Fibroblast of skin of back (primary cell): Measurements from ENCODE around the gene HHIP.

Experiments used
- DNase-seq: peaks from one replicate; pipeline ENCODE4 v3.0.0-alpha.2; 2013

Gene HHIP

DNA sequence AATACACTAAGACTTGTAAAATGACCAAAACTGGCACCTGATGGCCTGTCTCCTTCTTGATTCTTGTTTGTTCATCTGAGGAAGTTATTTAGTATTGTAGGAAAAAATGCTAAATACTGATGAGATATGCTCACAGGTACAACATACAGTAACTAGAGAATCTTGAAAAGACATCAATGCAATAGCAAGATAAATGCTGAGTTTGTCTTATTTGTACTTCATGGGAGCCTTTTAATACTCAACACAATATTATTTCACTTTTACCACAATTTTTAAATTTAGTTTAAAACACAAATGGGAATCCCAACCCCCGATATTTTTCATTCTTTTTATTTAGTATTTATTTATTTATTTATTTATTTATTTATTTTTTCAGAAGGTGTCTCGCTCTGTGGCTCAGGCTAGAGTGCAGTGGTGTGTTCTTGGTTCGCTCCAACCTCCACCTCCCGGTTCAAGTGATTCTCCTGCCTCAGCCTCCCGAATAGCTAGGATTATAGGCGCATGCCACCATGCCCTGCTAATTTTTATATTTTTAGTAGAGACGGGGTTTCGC, 12.1 kb downstream of the HHIP start:
- no peak for DNase-seq

DNA sequence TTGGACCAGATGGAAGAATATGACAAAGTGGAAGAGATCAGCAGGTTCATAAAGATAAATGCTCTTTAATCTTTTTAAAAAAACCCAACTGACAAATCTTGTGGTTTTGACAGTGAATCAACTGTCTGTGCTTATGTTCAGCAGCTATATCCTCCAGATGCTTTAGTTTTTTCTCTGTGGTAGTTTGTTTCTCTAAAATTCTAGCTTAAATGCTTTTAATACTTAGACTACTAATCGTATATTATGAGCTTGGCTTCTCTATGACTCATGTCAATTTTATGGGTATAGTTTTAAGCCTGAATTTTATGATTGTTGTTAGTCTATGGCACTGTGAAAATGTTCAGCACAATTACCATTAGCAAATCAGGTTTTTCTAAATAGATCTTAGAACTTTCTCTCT, 12.9 kb downstream of the HHIP start:
- DNase-seq = peak; percentile 74

DNA sequence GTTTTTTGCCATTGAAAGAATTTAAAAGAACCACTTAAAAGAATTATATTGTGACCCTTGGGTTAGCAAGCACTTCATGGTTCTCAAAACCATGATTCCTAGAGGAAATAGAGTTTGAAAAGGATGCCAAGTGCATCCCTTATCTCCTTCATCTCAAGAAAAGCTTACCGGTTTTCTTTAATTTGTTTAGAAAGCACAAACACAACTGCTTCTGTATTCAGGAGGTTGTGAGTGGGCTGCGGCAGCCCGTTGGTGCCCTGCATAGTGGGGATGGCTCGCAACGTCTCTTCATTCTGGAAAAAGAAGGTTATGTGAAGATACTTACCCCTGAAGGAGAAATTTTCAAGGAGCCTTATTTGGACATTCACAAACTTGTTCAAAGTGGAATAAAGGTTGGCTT, 13.5 kb downstream of the HHIP start:
- DNase-seq = no peak

DNA sequence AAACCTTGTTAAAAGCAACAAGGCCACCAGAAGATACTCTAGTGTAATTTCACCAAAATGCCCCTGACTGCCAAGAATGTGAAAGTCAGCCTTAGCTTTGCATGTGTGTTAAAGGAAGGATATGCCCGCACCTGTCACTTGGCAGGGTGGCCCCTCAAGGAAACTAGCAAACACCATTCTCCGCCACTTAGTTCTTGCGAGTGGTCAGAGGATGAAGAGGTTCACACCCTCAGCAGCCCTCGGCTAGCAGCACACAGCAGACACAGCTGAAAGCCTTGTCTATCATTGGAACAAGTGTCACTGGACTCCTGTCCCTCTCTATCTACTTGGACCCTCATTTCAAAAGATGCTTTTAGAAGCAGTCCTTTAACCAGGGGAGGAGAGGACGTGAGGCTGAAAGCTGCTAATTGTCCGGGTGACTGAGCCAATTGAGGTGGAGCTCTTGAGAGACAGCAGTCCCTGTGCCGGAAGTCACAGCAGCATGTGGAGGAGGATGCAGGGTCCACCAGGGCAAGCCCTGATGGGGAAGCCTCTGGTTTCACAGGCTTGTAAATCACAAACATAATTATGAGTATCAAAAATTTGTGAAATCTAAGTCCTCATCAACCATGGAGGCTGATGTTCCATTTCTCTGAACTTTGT, 18.0 kb downstream of the HHIP start:
- no peak for DNase-seq

DNA sequence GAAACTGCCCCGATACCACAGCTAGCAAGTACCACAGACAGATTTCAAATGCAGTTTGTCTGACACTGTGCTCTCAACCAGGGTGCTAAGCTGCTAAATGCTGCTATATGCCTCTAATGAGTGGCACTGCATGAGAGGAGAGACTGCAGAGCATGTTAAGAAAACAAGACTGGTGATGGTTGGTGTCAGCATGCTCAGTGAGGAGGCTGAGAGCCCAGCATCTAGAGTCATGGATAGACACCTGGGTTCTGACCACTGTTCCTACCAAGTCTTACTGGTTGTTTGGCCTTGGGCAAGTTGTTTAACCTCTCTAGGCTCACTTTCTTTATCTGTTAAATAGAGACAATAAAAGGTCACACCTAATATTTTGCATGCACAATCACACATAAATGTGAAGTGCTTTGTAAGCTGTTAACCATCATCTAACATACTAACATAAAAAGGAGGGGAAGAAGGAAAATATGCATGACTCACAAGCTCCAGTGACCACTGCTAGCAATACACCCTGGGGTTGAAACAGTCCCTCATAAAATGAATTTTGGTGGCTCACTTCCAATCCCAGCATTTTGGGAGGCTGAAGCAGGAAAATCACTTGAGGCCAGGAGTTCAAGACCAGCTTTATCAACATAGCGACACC, 20.7 kb downstream of the HHIP start:
- DNase-seq = peak; percentile 83

DNA sequence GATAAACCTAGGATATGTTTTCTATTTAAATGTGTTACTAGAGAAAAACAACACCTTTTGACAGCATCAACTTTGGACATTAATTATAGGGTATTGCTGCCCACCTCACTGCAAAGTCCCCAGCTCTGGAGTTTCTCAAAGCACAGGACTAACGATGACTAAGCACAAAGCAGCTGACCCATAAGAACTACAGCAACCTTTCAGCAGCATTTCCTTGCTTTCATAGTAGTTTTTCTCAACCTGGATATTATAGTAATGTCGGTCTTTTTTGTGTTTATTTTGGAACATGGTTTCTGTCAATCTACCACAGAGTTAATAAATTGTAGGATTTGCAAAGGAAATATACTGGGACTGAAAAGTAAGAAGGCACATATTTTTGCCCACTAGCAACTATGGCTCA, 21.5 kb downstream of the HHIP start:
- DNase-seq = no peak

DNA sequence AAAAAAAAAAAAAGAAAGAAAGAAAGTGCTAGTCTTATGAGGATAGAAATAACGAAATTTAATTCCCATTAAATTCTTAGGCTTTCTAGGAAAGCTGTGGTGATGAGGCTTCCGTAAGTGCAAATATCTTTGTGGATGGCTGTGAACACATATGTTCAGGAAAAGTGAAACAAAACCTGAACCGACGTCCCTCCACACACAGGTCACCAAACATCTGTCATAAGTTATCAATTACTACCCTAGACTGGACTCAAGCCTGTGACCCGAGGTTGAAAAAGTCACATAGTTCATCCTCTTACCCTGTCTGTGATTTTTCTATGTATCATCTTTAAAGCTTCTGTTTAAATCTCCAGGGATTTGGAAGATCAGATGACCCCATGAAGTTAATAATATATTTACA, 24.8 kb downstream of the HHIP start:
- DNase-seq = no peak

DNA sequence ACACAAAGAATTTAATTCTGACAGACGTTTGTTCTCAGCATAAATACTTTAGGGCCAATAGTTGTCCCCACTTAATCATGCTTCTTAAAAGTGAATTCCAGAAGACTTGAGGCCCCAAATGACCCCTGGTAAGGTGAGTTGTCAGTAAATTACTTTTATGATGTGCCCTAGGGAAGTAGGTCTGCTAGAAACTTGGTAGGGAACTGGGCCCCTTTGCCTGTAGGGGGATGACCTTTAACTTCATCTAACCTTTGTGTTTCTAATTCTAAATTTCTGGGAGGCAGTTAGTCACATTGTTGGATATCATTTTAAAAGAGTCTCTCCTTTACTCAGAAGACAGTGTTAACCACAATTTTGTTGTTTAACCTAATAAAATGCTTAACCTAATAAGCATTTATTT, 28.8 kb downstream of the HHIP start:
- DNase-seq = no peak

DNA sequence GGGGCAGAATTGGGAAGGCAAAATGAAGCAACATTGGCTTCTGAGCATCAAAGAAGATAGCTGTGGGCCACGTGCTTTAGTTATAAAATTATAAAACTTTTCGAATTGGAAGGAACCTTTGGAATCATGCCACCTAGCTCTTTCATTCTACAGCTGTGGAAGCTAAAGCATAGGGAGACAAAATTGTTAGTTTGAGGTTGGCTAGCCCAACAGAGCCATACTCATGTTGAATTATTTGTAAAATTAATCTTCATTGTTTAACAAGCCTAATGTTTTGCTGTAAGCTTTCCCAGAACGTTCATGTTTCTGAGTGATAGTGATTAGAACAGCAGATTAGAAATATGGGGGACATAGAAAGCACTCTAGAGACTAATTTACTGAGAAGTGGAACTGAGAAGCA, 35.9 kb downstream of the HHIP start:
- no peak for DNase-seq

DNA sequence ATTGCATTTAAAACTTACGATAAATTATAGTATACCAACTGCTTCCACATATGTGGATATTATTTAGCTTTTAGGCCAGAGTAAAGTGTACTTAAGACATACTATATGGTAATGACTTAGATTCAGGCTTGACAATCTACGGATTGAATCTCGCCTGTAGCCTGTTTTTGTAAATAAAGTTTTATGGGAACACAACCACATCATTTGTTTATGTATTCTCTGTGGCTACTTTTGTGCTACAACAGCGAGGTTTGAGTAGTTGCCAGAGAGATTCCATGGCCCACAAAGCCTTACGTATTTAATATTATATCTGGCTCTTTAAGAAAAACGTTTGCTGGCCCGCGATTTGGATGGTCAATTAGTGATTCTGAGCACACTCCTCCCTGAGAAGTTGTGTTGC, 37.6 kb downstream of the HHIP start:
- no peak for DNase-seq

DNA sequence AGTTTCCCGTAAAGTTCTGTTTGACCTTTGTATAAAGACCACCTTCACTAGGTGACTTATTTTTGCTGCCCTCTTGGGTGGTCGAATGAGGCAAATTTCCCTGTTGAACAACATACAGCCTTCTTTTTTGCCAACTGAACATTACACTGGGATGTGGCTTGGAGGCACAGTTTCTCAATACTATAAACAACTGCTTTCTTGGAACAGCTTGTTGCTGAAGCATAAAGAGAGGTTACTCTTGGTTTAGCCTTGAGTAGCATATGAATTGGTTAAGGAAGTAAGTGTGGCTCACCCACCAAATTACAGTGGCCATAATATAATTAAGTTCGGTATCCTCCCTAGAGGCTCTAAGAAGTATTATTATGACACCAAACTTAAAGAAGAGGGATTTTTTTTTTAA, 40.0 kb downstream of the HHIP start:
- DNase-seq = no peak

DNA sequence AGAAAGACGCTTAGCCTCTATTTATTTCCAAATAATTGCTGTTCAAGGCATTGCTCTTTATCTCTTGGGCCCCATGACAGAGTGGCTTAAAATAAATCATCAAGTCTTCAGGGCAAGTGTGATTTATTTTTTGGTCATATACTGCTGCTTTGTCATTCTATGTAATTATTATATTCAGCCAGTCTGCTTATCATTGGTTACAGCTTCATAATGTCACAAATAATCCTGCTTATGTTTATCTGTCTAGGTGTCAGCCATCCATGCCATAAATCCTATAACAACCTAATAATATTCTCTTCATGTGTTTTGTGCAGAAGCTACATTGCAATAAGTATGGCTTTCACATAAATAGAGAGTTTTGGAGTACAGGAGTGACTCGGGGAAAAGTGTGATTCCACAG, 41.0 kb downstream of the HHIP start:
- DNase-seq = no peak

DNA sequence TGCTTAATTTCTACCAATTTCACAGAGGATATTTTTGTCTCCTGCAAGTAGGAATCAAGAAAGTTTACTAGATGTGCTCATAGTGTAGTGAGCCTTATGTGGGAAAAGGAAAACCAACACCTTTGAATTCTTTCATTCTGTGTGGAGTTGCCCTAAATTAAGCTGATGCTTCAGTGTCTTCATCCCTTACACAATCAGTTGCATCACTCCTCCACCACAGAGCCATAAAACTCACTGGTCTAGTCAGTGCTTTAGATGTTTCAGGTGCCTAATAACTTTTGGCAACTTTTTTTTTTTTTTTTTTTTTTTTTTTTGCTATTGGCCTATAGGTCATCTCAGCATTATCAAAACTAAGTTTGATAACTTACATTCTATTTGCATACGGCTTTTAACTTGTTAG, 41.5 kb downstream of the HHIP start:
- no peak for DNase-seq

DNA sequence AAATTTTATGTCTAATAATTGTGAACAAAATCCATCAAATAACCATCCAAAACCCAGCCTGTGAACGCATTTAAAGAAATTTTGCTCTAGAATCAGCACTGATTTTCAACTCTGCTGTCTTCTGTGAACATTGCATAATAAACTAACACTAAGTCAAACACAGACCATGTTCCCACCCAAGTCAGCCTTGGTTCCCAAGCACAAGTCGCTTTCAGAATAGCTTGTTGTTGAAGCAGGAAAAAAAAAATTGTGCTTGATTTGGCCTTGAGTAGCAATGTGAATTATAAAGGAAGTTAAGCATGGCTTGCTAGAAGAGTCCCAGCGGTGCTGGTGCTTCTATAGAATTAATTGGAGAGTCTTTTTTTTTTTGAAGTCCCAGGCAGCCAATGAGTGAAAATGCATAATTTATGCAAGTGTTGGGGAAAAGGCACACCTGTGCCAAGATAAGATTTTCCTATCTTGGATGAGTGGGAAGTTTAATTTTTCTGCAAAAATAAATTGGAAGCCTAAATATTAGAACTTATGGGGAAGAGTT, 42.1 kb downstream of the HHIP start:
- DNase-seq = no peak

DNA sequence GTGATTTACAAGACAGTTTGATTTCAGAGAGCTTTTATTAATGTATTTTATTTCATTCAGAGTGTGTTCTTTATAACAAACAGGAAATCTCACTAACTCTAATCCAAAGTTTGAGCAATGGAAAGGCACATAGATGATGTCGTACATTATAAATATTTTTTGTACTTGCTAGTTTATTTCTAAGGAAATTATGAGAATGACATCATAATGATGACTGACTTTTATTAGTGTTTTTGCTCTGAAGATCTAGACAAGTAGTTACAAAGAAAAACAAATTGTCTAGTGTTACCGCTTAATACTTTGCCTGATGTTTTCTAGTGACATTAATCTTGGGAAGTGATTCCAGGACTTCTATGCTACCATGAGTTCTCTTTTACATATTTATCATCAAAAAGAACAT, 43.2 kb downstream of the HHIP start:
- no peak for DNase-seq

DNA sequence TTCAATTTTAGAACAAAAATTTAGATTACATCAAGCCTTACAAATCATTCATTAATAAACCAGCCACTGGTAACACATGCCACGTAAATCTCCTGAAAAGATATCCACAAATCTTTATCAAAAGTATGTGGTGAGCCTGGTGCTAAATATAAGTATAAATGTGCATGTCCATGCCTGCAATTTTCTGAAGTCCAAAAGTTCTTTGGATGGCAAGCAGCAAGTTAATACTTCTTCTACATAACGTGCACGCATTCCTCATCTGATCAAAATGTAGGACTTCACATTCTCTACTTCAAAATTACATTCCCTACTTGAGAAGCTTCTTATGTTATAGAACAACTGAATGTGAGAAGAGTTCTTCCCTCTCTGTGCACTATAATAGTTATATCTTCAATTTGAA, 49.8 kb downstream of the HHIP start:
- DNase-seq = no peak

DNA sequence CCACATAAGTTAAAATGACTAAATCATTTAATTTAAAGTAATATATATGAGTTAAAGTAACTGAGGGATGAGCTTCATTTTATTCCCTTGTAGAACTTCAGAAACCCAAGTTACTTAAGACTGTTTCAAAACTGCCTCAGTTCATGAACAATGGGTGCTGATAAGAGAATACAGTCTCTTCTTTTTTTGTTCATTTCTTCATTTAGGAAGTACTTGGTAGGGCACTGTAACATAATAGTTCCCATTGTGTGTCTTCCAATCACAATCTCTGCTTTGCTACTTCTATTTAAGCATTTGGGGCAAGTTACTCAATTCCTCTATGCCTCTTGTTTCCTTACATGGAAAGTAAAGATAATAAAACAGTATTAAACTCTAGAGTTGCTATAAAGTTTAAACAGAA, 50.4 kb downstream of the HHIP start:
- DNase-seq = no peak

DNA sequence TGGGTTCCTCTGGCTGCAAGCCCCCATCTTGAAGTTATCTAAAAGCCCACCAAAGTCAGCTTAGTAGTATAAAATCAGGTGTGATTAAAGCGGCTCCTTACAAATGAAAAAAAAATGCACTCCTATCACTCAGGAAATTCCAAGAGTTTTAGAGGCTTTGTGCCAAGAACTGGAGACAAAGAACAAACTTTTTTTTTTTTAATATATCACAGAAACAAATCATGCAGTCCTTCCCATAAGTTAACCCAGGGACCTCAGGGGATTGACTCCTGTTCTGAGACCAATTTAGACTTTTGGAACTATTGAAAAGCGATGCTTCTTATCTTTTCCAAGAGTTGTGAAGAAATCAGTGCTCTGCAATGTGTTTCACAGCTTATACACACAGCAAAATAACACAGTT, 53.6 kb downstream of the HHIP start:
- DNase-seq = peak; percentile 70

DNA sequence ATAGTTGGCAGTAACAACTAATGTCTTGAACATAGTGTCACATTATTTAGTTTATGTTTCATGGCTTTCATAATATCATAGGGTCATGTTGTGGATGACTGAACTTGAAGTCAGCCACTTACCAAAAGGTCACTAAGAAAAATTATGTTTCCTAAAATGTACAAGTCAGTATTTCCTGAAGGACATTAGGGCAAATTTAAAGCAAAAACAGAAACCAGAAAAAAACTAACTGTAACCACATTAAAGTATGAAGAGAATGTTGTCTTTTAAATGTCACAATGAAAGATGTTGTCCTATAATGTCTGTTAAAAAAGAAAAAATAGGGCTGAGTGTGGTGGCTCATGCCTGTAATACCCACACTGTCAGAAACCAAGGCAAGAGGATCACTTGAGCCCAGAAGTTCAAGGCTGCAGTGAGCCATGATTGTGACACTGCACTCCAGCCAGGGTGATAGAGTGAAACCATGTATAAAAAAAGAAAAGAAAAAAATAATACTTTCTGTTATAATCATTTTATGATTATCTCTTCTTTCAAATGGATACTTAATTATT, 55.8 kb downstream of the HHIP start:
- peak; percentile 61 for DNase-seq

DNA sequence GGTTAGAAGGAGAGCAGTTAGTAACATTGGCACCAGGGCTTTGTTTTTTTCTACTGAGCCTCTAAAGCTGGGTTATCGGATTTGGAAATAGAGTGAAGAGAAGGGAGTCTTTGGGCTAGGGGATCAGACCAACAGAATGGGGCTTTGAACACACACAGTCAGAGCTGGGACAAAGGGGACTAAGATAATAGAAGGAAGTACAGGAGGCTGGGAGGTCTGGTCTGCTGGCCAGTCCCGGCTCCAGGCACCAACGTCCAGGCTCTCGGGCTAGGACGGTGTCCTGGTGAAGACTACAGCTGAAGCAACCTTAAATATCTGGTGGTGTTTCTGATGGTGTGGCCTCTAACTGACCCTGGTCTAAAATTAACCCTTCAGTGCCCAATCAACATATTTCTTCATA, 57.5 kb downstream of the HHIP start:
- no peak for DNase-seq

DNA sequence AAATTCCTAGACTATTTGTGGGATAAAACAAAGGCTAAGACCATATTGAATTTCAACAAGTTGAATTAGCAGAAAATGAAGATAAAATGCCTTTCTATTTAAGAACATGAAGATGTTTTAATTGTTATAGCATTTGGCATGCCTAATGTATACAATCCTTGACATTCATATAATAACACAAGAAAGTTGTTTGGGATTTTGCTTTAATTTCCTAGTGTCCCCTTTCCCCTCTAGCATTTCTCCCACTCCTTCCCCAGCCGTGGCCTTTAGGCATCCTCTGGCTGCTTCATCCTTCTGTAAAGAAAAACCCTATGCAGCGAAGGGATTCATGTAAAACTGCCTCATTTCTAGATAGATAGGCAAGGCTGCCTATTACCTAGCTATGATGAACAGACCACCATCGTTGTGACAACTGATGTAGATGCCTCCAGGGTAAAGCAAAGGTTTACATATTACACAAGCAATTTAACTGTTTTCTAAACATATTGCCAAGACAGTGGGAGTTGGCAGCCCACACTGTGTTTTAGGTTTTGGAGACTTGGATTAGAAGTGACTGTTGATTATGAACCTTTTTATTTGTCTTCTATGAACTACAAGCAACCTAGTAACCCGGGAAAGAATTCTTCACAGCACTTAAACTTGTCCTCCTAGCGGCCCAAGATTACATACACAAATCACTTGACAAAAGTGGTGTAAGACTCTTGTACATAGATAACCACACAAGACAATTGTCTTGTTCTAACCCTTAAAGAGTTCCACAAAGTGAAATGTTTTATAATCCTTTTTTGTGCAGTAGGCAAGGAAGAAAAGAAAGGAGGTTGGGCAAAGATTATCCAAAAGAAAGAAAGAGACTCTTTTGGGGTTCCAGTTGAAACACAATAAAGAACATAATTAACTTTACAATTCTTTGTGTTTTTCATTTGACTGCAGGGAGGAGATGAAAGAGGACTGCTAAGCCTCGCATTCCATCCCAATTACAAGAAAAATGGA, 59.9 kb downstream of the HHIP start:
- DNase-seq = no peak

DNA sequence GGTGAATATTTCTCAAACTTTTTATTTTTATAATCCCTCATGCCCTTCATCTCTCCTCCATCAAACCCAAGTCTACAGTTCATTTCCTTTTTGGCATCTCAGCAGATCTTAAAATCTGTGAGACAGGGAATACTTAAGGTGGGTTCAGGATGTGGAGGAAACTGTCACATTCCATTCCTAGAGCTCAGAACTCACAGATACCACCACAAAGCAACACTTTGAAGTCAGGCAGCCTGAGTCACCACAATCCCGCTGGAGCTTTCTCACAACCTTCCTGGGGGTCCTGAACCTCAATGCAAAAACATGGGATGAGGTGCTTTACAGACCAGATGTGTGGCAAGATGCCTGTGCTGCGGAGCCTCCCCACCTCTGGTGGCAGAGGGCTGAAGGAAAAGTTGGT, 63.2 kb downstream of the HHIP start:
- peak; percentile 89 for DNase-seq
